8988T (cell line): ENCODE results near the gene LSM10.

Experiments
- DNase-seq: peaks from one replicate; pipeline ENCODE4 v3.0.0; 2011

Gene LSM10

DNA sequence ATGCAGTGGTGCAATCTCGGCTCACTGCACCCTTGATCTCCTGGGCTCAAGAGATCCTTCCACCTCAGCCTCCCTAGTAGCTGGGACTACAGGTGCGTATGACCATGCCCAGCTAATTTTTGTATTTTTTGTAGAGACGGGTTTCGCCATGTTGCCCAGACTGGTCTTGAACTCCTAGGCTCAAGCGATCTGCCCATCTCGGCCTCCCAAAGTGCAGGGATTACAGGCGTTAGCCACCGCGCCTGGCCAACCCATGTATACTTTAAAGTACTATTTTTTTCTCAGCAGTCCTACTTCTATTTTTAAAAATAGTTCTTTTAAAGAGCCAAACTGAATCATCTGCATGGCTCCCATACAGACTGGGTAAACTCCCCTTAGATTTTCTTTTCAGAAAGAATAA, 15.5 kb downstream of the LSM10 start:
- DNase-seq: no peak

DNA sequence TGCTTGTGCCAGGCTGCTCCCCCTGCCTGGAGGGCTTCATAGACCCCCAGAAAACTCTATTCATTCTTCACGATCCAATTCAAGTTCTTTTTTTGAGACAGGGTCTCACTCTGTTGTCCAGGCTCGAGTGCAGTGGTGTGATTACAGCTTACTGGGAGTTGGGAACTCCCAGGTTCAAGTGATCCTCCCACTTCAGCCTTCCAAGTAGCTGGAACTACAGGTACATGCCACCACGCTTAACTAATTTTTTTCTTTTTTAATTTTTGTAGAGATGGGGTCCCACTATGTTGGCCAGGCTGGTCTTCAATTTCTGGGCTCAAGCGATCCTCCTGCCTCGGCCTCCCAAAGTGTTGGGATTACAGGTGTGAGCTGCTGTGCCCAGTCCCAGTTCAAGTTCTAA, 16.3 kb downstream of the LSM10 start:
- DNase-seq: no peak

DNA sequence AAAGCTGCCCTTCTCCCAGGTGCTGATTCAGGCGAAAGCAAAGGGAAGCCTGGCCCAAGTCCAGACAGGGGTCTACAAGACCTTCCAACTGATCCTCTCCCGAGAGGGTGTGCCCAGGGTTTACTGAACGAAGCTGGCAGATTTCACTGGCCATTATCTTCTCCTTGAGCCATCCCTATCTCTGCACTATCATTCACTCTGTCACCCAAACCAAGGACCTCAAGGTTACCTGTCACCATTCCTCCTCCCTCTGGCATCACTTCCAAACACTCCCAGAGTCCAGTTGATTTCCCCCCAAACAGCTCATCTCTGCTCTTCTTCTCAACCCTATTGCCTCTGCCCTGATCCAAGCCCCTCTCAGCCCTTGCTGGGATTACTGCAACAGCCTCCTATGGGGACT, 16.9 kb downstream of the LSM10 start:
- DNase-seq: no peak

DNA sequence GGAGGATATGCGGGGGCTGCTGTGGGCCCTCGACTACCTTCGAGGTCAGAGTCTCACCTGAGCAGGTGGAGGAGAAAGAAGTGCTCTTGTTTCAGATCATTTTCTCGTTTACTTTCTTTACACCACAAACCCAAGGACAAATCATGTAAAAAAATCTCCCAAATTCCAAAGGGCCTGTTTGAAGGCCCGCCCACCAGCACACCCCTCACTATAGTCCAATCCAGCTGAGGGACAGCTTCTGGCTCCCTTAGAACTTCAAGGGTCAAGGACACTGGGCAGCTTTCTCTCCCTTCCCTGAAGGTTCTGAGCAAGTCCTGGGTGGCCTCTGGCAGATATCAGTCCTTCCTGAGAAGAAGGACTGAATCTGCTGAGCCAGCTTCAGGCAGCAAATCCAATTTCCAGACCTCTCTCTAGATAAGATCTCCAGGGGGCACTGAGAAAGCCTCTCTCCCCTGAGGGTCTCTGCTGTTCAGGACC, 17.5 kb downstream of the LSM10 start:
- DNase-seq: no peak

DNA sequence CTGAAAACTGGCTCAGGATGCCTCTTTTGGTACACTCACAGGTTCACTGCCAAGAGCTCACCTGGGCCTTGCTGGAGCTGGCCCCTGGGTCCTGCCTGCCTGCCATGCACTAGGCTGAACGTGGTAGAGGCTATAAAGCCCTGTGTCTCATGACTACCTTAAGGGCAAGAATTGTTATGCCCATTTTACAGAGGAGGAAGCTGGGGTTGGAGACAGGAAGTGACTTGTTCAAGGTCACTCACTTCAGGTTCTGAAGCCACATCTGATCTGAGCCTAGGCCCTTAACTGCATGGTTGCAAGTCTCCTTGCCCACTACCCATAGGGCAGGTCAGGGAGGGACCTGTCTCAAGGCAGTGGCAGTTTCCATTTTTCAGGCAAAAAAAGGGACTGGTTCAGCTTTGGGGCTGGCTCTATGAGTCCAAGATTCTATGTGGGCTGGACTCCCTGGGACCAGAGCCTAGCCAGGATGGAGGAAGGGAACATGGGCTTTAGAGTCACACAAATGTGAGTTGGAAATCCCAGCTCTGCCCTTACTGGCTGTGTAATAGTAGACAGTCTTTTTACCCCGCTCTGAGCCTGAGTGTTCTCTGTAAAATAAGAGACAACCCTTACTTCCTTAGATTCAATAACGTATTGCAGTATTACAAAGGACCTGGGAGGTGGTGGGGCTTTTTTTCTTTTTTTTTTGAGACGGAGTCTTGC, 19.8 kb downstream of the LSM10 start:
- no peak for DNase-seq

DNA sequence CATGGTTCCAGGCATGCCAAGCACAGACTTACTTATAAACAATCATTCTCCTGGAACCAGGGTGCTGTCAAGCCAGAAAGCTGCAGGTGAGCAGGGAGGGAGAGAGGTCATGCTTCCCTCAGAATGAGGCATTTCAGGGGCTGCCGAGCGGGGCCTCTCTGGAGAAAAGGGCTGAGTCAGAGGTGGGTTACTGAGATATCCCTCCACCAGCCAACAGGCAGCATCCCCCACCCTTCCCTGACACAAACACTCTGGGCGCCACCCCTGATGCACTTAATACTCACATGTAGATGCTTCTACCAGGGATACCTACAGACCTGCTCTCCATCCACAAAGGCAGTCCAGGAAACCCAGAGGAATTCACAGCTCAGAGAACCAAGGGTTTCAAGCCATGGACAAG, 25.1 kb downstream of the LSM10 start:
- DNase-seq: no peak

DNA sequence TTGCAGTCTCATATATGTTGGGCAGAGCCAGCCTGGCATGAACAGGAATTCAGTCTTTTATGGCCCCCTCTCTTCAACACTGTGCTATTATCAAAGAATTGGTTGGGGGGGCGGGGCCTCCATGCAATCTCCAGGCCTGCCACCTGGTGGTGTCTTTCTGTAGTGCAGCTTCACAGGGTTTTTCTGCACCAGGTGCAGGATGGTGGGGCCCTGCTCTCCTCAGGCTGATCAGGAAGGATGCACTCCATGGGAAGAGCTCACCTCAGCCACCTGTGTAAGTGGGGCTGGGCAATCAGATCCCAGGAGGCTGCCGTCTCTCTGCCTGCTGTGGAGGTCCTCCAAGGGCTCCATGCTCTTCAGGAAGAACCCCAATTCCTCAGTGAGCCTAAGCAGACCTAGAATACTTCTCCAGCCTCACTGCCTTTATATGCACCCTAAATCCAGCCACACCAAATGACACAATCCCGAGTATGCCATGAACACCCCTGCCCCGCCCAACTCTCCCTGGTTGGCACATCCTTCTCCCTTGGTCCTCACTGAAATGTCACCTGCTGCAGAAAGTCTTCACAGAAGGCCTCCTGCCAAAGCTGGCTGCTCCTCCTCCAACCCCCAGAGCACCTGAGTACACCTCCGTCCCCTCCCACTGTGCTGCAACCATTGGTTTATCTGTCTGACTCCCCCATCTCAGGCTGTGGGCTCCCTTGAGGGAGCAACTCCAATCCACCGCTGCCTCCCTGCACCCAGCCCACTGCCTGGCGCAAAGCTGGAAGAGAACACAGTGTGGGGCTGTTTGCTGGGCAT, 28.4 kb downstream of the LSM10 start:
- DNase-seq: peak; percentile 71

DNA sequence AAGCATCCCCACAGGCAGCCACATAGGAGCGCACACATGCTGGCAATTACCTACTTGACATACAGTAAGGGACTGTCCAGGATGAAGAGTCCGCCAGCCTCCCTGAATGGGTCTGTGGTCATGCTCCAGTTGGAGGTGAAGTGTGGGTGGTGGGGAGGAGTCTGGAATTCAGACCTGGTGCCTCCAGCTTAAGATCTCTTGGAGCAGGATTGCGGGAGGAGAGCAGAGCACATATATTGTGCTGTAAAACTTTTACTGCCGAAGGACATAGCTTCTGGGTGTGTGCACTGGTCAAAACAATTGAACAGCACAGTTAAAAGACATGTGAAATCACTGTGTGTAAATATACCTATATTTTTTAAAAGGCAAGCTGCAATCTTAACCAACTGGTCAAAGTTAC, 29.9 kb downstream of the LSM10 start:
- no peak for DNase-seq

DNA sequence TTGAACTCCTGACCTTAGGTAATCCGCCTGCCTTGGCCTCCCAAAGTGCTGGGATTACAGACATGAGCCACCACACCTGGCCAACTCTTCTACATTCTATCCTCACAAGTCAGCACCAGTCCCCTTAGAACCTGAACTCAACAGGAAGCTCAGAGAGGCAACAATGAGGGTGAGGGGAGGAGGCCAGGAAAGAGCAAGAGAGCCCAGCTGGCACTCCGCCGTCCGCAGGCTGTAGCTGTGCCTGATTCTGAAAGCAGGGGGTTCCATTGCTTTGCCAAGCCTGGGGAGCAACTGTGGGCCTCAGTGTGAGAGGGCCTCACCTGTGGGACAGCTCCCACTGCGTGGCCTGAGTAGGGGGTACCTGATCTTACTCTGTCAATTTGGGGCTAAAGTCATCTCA, 30.6 kb downstream of the LSM10 start:
- no peak for DNase-seq

DNA sequence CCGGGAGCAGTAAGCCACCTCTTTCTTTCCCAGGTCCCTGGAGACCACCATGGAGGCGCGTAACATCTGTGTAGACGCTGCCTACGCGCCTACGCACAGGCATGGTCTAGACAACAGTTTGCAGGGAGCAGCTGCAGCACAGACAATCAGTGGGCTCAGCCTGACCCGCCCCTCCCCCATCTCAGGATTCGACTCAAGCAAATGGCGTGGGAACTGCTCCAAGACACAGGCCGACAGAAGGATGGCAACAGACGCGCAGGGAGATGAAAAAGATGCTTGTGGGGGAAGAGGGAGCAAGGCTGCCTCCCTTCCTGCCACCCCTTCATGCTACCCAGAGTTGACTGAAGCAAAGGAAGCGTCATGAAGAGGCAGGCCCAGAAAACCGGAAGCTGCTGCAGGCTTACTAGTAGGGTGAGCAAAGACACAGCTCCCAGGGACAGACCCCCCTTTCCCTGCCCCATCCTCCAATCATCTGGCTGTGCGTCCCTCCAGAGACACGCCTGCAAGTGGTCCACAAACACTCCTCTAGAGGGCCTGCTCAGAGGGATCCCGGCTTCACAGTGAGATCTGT, 31.5 kb downstream of the LSM10 start:
- DNase-seq: no peak

DNA sequence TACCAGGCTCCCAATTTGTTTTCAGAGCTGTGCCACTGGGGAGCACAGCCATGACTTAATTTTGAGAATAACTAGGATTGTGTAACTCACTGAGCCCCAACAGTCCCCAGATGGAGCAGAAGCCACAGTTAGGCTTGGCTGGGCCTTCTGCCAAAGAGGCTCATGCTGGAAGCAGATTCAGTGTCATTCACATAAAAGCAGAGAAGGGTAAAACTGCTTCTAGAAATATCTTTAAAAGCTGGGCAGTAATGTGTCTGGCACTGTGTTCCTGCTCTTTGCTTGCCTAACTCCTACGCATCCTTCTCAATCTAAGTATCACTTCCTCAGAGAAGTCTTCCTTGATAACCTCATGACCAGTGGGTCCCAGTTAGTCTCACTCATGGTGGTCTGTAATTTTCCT, 32.3 kb downstream of the LSM10 start:
- no peak for DNase-seq

DNA sequence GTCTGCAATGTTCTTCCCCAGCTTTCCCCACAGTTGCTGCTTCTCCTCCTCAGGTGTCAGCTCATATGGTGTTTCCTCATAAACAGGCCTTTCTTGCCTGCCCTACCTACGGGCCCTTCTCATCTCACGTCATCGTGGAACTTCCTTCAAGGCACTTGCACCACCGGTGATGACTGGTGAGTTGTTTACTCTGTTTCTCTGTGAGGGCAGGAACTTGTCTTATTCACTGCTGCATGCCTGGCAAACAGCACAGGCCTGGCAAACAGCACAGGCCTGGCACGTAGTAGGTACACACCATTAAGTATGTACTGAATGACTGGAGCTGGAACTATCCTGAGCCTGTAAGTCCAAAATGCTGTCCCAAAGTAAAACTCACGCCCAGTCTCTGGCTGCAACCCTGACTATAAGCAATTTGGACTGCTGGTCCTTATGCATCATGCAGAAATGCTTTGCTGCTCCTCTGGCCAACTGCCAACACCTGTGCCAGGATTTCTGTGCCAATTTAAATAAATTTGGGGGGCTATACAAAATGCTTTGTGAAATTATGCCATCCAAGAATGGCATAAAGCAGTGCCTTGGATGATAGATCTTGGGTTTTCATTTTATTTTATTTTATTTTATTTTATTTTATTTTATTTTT, 37.7 kb downstream of the LSM10 start:
- DNase-seq: no peak

DNA sequence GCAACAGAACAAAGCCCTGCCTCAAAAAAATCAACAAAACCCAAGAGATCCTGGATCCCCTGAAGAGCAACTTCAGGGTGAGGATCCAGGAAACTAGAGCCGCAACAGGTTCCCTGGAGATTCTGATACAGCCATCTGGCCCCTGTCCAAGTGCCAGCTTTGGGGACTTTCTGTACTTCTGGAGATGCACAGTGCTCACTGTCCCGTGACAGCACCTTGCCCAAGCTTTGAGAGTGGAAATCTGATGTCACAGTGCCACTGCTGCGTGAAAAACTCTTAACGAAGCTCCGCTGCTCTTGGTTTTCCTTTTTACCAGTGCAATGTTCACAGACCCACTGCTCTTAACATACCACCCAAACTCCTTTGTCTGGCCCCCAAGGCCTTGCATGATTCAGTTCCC, 38.3 kb downstream of the LSM10 start:
- DNase-seq: no peak

DNA sequence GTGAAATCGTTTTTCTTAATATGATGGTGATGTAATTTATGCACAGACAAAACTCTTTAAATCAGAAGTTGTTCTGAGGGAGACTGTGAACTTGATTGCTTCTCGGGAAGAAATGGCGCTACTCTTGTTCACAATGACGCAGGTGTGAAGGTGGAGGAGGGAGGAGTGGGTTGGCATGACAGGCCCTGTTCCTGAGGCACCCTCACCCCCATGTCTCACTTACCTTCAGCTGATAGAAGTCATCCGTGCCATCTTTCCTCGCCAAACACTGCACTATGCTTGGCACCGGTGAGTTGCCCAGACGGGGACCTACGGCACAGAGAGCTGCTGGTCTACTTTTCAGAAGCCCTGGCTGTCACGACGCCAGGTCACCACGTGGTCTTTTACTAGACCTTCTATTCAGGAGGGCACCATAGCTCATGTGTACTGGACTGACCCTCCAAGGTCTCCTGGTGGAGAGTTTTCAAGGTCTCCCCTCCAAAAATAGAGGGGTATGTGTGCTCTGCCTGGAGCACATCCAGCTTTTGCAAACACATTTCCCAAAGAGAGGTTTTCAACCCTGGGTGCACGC, 39.1 kb downstream of the LSM10 start:
- no peak for DNase-seq

DNA sequence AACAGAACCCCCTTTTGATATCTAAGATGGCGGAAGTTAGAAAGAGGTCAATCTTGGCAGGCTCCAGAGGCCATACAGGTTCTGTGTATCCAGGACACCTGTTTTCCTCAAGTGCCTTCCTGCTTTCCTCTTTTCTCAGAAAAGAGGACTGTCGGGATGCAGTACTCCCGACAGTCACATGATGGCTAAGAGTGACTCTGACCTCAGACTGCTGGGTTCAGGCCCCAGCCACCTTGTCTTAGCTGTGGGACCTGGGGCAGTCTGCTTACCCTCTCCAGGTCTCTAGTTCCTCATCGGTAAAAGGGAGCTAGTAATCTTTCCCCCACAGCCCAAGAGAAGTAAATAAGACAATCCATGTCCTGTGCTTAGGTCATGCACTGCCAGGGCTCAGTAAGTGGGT, 41.9 kb downstream of the LSM10 start:
- no peak for DNase-seq

DNA sequence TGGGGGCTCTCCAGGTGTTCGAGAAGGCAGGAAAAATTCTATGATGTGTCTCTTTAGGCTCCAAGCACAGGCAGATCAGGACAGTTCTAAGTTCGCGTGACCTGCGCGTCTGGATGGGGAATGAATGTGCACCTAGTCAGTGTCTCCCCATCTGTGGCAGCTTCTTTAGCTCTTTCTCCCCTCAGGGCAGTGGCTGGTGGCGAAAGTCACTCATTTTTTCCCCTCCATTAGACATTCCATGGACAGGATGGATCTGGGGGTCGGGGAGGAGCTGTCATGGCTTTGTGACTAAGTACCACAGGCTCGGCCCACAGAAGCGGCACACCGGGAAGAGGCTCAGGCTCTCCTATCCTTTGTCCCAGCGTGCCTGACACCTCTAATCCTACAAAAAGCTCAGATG, 43.2 kb downstream of the LSM10 start:
- no peak for DNase-seq

DNA sequence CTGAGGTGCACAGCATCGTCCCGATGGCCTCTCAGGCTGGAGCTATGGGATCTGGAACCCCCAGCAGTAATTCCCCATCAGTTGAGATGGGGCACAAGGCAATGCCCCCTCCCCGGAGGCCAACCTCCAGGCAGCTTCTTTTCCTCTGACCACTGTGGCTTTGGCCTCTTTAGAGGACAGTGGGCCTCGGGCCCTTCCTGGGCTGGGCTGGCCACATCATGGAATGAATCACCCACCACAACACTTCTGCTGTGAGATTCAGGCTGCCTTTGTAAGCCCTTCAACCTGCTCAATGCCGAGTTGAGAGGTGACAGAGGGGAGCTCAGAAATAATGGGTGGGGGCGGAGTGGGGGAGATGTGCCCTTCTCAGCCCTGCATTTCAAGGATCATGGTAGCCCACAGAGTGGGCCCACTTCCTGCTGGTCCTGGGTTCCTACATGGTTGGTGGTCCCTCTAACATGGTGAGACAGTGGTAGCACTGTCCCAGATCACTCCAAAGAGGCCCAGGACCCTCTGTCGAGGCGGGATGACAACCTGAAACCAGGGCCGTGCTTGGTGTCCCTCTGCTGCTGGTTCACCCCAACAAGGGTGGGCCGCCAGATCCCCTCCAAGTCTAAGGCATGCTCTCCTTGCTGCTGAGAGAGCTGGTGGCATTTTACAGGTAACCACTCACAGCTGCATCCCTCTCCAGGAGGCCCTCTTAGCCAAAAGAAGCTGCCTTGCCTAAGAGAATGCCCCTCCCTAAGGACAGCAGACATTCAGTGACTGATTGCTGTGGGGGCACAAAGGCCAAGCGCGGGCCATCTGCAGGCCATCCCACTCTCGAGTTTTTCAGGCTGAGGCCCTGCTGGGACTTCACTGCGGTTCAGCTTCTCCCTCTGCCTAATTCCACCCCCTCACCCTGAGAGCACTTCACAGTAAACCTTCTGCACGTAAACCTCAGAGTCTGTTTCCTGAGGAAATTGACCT, 44.5 kb downstream of the LSM10 start:
- no peak for DNase-seq

DNA sequence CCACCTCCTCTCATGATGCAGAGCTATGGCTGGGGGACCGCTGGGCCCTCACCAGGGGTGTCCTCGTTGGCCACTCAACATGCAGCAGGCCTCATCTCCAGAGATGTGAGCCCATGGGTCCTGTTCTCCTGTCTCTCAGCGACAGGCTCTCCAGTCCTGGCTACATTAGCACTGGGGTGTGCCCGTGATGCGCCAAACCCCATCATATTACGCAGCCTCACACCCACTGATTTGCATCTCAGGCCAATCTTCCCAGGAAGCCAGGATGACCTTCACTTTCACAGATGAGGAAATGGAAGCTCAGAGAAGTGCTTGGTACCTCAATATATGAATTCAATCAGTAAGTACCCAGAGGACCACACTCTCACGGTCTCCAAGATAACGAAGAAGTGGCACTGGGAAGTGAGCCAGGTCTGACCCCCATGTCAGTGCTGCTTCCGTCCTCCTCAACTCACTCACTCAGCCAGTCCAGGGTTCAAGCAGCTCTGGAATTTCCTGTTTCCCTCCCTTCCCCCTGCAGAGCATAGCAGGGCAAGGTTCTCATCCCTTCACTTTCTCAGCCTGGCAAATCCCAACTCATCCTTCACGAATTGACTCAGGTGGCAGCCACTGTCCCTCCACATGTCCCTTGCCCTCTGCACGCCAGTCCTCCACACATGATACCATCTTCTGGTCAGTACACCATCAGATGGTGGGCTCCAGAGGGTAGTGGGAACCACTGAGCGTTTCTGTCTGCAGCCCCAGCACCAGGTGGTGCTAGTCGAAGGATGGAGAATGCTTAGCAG, 45.4 kb downstream of the LSM10 start:
- DNase-seq: no peak

DNA sequence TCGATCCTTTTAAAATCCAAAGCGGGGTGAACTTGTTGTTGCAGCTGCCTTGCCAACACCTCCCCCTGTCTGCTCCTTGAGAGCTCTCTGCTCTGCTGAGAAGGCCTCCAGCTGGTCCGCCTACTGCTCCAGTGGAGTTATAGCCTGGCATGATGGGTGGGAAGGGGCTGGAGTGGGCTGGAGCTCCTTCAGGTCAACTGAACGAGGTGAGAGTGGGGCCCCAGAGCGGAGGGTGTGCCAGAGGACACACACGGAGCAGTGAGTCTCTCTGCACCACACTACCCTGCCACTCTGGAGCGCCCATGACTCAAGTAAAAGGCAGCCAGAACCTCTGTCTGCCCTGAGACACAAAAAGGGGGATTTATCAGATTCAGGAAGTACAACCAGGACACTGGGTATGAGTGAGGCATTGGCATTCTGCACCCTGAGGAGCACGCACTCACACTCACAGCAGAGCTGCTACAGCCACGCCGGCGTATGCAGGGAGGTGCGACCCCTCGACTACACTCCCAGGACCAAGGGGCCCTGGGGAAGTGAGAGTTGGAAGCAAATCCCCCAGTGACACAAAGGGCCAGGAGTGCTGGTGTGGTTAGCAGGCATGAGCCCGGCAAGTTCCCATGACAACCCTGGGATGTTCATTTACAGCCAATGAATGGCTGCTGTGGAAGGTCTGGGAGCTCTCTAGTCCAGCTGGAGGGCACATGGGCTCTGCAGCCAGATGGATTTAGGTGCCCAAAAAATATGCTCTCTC, 46.3 kb downstream of the LSM10 start:
- peak; percentile 54 for DNase-seq

DNA sequence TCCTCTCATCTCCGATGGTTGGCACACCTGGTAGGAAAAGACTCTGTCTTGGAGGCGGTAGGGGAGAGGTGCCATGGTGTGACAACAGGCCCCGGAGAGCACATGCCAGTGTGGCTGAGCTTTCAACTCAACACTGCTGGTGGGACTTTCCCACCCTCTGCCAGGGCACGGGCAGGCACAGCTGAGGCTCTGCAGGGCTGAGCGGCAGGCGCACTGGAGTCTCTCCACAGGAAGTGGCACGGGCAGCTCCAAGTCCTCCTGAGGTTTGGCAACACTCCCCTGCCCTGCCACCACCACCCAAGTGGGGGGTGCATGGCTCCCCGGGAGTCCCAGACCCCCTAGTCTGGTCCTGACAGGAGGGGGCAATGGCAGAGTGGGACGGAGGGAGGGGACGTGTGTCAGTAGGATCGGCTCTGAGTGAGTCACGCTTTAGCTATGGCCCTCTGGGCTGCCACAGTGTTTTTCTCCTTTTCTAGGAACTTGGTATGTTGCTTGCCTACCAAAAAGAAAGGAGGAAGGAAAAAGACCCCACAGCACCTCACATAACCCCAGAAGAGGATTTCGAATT, 47.0 kb downstream of the LSM10 start:
- peak; percentile 64 for DNase-seq
